Mesothelial cell of epicardium (in vitro differentiated cells): Measurements from ENCODE around the gene BRD8. TPM values are rescaled to one million over a fixed set of nuclear protein-coding genes. Genes with fewer than 3 reads are reported as not detected.

Experiments
- DNase-seq, 2 experiments: peaks; one replicate each; pipeline ENCODE4 v3.0.0; 2021; ENCODE audit warnings: low spot score in 2 of 2; ENCODE audit not compliant: unreplicated experiment in 2 of 2
- H3K27ac Mint-ChIP-seq: 2 replicates; pipeline ENCODE4 v1.8.0; 2021; ENCODE audit warnings: mixed read lengths
- H3K27me3 Mint-ChIP-seq: 2 replicates; pipeline ENCODE4 v1.8.0; 2021; ENCODE audit warnings: low read depth, mixed read lengths
- H3K36me3 Mint-ChIP-seq: 2 replicates; pipeline ENCODE4 v1.8.0; 2021; ENCODE audit warnings: mixed read lengths
- H3K4me1 Mint-ChIP-seq: 2 replicates; pipeline ENCODE4 v1.8.0; 2021; ENCODE audit warnings: mixed read lengths
- H3K4me3 Mint-ChIP-seq: 2 replicates; pipeline ENCODE4 v1.8.0; 2021; ENCODE audit warnings: mild to moderate bottlenecking, moderate library complexity, mixed read lengths
- H3K9me3 Mint-ChIP-seq: 2 replicates; pipeline ENCODE4 v1.8.0; 2021; ENCODE audit warnings: mixed read lengths
- total RNA-seq: library from RNA; stranded (reverse); gene quantifications from 3 replicates; pipeline ENCODE4 v1.2.1, GENCODE V29; 2021
- TF ChIP-seq, protein P1 (sequence below): fragments of 200-600 bp; sonication (generic); IDR thresholded peaks from one replicate; pipeline ENCODE4 v1.5.0; 2021; ENCODE audit warnings: antibody characterized with exemption; ENCODE audit not compliant: unreplicated experiment

BRD8 gene
- total RNA-seq, 1 donor from 2014 or later: 89.3 TPM

DNA sequence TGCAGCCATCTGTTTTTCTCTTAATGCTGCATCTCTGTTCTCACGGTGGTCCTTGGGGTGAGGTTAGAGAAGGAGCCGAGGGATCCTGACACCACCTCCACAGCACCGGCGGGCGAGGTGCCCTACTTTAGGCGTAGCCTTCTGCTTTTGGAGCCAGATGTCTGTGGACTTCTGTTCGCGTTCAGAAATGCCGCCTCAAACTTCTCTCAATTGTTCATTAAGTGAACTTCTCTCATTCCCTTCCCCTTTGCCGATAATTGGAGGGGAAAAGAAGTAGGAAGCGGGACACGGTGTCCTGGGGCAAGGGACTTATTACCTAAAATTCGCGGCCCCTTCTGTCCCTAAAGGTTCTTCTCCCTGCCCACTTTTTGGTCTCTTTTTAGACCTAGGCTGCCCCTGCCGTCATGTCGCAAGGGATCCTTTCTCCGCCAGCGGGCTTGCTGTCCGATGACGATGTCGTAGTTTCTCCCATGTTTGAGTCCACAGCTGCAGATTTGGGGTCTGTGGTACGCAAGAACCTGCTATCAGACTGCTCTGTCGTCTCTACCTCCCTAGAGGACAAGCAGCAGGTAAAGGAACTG, 937 bp upstream of the BRD8 start:
- Mint-ChIP-seq H3K4me1 (peaks cover 24% of the 10 kb centered on the region), H3K27ac (no peak overlapping the region), H3K9me3 (no peaks in the 10 kb centered on the region), H3K4me3 (no peak overlapping the region), H3K27me3 (no peaks in the 10 kb centered on the region), H3K36me3 (peaks cover 5% of the 10 kb centered on the region)
- DNase-seq: no peak
- TF ChIP-seq, protein P1, sequence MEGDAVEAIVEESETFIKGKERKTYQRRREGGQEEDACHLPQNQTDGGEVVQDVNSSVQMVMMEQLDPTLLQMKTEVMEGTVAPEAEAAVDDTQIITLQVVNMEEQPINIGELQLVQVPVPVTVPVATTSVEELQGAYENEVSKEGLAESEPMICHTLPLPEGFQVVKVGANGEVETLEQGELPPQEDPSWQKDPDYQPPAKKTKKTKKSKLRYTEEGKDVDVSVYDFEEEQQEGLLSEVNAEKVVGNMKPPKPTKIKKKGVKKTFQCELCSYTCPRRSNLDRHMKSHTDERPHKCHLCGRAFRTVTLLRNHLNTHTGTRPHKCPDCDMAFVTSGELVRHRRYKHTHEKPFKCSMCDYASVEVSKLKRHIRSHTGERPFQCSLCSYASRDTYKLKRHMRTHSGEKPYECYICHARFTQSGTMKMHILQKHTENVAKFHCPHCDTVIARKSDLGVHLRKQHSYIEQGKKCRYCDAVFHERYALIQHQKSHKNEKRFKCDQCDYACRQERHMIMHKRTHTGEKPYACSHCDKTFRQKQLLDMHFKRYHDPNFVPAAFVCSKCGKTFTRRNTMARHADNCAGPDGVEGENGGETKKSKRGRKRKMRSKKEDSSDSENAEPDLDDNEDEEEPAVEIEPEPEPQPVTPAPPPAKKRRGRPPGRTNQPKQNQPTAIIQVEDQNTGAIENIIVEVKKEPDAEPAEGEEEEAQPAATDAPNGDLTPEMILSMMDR: no peak

DNA sequence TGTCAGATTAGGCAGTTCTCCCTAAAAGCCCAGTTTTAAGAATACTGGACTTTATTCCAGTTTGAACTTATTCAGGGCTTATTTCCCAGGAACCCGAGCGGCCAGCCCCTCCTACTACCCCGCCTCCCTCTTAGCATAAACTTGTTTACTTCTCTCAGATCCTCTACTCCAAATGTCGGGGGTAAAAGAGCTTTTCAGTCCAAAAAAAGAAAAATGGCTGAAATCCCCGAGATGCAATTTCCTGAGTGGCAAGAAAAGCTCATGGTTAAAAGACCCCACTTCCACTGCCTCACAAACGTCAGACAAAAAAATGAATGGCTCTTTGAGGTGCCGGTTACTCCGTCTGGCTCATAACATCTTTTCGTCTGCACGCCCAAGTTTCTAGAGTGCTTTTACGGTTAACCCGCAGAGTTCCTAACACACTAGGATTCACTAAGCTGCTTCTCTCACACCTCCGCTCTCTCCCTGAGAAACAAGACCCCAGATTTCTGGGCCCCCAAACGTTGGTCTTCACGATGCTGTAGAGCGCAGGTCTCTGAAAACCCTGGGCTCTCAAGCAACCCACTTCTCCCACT, 402 bp downstream of the BRD8 start:
- Mint-ChIP-seq H3K27me3 (no peaks in the 10 kb centered on the region), H3K4me3 (no peak overlapping the region), H3K27ac (no peak overlapping the region), H3K9me3 (no peaks in the 10 kb centered on the region), H3K4me1 (peaks cover 24% of the 10 kb centered on the region), H3K36me3 (peaks cover 11% of the 10 kb centered on the region)
- no peak for DNase-seq
- TF ChIP-seq, protein P1: no peak

DNA sequence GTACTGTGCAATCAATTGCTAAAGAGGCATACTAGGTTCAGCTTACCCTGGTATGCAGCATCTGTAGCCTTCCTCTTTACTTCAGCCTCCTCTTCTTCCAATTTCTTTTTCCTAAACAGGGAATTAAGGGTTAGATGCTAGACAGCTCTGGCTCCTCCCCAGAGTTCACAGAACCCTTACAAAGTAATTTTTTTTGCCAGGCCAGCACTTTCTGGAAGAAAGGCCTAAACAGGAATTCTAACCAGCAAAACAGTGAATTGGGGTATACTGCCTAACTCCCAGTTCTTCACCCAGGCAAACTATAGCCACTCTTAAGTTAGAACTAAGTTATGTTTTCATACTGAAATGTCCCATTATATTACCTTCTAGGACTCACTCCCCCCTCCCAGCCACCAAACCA, 8.1 kb downstream of the BRD8 start:
- H3K27me3 Mint-ChIP-seq: no peaks in the 10 kb centered on the region
- no peak overlapping the region for H3K27ac Mint-ChIP-seq
- peaks cover 52% of the 10 kb centered on the region for H3K36me3 Mint-ChIP-seq
- H3K4me1 Mint-ChIP-seq: no peaks in the 10 kb centered on the region
- no peaks in the 10 kb centered on the region for H3K9me3 Mint-ChIP-seq
- no peak overlapping the region for H3K4me3 Mint-ChIP-seq
- DNase-seq: no peak
- TF ChIP-seq, protein P1: no peak

DNA sequence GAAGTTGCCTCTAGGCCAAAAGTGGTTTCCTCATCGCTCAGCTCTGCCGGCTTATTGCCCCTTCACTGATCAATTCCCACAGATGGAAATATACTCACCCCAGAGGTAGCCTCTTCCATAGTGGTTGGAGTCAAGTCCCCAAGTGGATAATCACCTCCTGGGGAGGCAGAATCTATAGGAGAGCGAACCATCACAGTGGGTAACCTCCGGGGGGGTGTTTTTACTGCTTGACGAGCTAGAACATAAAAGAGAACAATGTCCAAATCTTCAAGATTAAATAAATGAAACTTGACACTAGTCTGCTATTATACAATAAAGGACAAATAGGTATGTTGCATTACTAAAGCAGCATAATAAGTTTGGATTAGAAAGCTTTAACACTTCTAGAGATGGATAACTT, 9.3 kb downstream of the BRD8 start:
- Mint-ChIP-seq H3K4me1 (no peaks in the 10 kb centered on the region), H3K27ac (no peak overlapping the region), H3K27me3 (no peaks in the 10 kb centered on the region), H3K36me3 (peaks cover 60% of the 10 kb centered on the region), H3K4me3 (no peak overlapping the region), H3K9me3 (no peaks in the 10 kb centered on the region)
- TF ChIP-seq, protein P1: no peak
- DNase-seq: no peak

DNA sequence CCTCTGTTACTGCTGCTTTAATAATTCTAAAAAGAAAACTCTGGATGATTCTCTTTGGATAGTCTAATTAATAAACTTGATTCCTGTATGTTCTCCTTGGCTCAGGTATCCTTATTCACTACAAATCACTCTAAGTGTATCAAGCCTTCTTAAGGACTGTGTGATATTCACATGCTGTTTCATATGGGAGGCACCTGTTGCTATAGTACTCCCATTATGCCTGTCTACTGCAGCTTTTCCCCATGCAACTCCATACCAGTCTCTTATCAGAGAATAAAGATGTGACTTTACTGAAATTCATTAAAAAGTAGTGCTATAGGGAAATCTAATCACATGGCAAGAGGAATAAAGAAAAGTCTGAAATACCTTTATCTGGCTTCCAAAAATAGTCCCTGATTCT, 14.7 kb downstream of the BRD8 start:
- Mint-ChIP-seq H3K36me3 (peaks cover 66% of the 10 kb centered on the region), H3K27me3 (no peaks in the 10 kb centered on the region), H3K9me3 (no peaks in the 10 kb centered on the region), H3K4me1 (no peaks in the 10 kb centered on the region), H3K27ac (no peak overlapping the region), H3K4me3 (no peak overlapping the region)
- DNase-seq: no peak
- TF ChIP-seq, protein P1: no peak
